Spleen (tissue), 7 donors: ENCODE results near the gene MFAP2.

Experiments
- POLR2AphosphoS5 ChIP-seq, 3 donors: sonication (generic); formaldehyde crosslinking; IDR thresholded peaks; one replicate each; pipeline ENCODE4 v1.5.1; 2017; ENCODE audit warnings: antibody characterized with exemption in 3 of 3
- TF ChIP-seq, protein P1 (sequence below), 11 experiments: fragments of 200-600 bp in 7 of 11; fragments of 450-650 bp in 4 of 11; sonication (generic) in 4 of 11; IDR thresholded peaks in 8 of 11; conservative IDR thresholded peaks in 3 of 11; 1 replicate in 7 of 11; 2 replicates in 4 of 11; pipeline versions ENCODE4 v1.4.0 to v1.8.0; 2016 to 2021; ENCODE audit warnings: antibody characterized with exemption in 11 of 11, inconsistent platforms in 4 of 11, mild to moderate bottlenecking in 1 of 11
- donor health status: DM: no; HTN: no; CAD: no; lungs with moderate emphysema.
- donor health status: DM: no; HTN: no; CAD: no.
- donor health status: DM: no; HTN: no; CAD: no.

- TF ChIP-seq POLR2AphosphoS5 (IDR thresholded peaks at IDR 0.05), result no peak
- TF ChIP-seq, protein P1, sequence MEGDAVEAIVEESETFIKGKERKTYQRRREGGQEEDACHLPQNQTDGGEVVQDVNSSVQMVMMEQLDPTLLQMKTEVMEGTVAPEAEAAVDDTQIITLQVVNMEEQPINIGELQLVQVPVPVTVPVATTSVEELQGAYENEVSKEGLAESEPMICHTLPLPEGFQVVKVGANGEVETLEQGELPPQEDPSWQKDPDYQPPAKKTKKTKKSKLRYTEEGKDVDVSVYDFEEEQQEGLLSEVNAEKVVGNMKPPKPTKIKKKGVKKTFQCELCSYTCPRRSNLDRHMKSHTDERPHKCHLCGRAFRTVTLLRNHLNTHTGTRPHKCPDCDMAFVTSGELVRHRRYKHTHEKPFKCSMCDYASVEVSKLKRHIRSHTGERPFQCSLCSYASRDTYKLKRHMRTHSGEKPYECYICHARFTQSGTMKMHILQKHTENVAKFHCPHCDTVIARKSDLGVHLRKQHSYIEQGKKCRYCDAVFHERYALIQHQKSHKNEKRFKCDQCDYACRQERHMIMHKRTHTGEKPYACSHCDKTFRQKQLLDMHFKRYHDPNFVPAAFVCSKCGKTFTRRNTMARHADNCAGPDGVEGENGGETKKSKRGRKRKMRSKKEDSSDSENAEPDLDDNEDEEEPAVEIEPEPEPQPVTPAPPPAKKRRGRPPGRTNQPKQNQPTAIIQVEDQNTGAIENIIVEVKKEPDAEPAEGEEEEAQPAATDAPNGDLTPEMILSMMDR (IDR thresholded peaks at IDR 0.05 in 8 of 11, conservative IDR thresholded peaks at IDR 0.05 in 3 of 11), result no peak
Measured at GRCh38 chr1:17030206-17030605, 49.8 kb upstream of the MFAP2 start.
